CD4-positive, alpha-beta T cell (primary cell): Measurements from ENCODE around the gene MARCHF3. TPM values are rescaled to one million over a fixed set of nuclear protein-coding genes. Genes with fewer than 3 reads are reported as not detected.

ENCODE experiments used
- ATAC-seq: fragments of 200-7000 bp; cut with Tn5 transposase; one replicate; pipeline ENCODE4 v1.10.0; 2022; ENCODE audit warnings: mild to moderate bottlenecking; ENCODE audit not compliant: poor library complexity
- CTCF ChIA-PET: fragments of 350-600 bp; sonication (Branson Sonifier 250); formaldehyde crosslinking; loops from one replicate; lab custom pipeline; 2021; ENCODE audit warnings: antibody characterized with exemption, inconsistent platforms; lab: Charles Lee
- POLR2A ChIA-PET: fragments of 350-600 bp; sonication (Branson Sonifier 250); formaldehyde crosslinking; loops from one replicate; lab custom pipeline; 2021; ENCODE audit warnings: antibody characterized with exemption, inconsistent platforms; lab: Charles Lee
- DNase-seq, 14 experiments: peaks; one replicate each; pipeline ENCODE4 v3.0.0-alpha.2; 2013 to 2020; ENCODE audit warnings: mixed read lengths in 2 of 14
- H3K27ac ChIP-seq, 2 donors: one replicate each; pipeline versions ENCODE4 v1.5.1 to v1.7.0; 2013; ENCODE audit warnings: low read length in 2 of 2, low read depth in 1 of 2, mild to moderate bottlenecking in 1 of 2
- H3K27me3 ChIP-seq, 2 experiments: 1 replicate in 1 of 2; 2 replicates in 1 of 2; pipeline versions ENCODE4 v1.6.1 to v1.7.0; 2013; ENCODE audit warnings: low read length in 2 of 2, control low read depth in 1 of 2, mild to moderate bottlenecking in 1 of 2, moderate library complexity in 1 of 2; ENCODE audit not compliant: insufficient read depth in 2 of 2, control insufficient read depth in 1 of 2
- H3K36me3 ChIP-seq: one replicate; pipeline ENCODE4 v1.6.1; 2013; ENCODE audit warnings: low read length, control low read depth; ENCODE audit not compliant: insufficient read depth
- H3K4me1 ChIP-seq: one replicate; pipeline ENCODE4 v1.6.1; 2013; ENCODE audit warnings: low read length, control low read depth; ENCODE audit not compliant: insufficient read depth
- H3K4me3 ChIP-seq: one replicate; pipeline ENCODE4 v1.5.1; 2013; ENCODE audit warnings: mild to moderate bottlenecking, low read length, moderate library complexity
- H3K9me3 ChIP-seq, 2 experiments: 1 replicate in 1 of 2; 2 replicates in 1 of 2; pipeline versions ENCODE4 v1.6.1 to v1.7.0; 2013; ENCODE audit warnings: low read length in 2 of 2, mild to moderate bottlenecking in 2 of 2, control low read depth in 1 of 2, moderate library complexity in 1 of 2; ENCODE audit not compliant: control insufficient read depth in 1 of 2, insufficient read depth in 1 of 2
- H3K27ac Mint-ChIP-seq: one replicate; pipeline ENCODE4 v1.8.0; 2020; ENCODE audit warnings: mixed read lengths
- H3K27me3 Mint-ChIP-seq: one replicate; pipeline ENCODE4 v1.8.0; 2021; ENCODE audit warnings: mixed read lengths
- H3K36me3 Mint-ChIP-seq: one replicate; pipeline ENCODE4 v1.8.0; 2021; ENCODE audit warnings: low read depth, mixed read lengths
- H3K4me1 Mint-ChIP-seq: one replicate; pipeline ENCODE4 v1.8.0; 2021; ENCODE audit warnings: low read depth, mixed read lengths
- H3K4me3 Mint-ChIP-seq: one replicate; pipeline ENCODE4 v1.8.0; 2020; ENCODE audit warnings: mild to moderate bottlenecking, mixed read lengths
- H3K9me3 Mint-ChIP-seq: one replicate; pipeline ENCODE4 v1.8.0; 2020; ENCODE audit warnings: mixed read lengths
- intact Hi-C, 2 experiments: fragments of 100-400 bp; cut with DNase I in 1 of 2; cut with micrococcal nuclease in 1 of 2; formaldehyde crosslinking; loops; one replicate each; pipeline versions ENCODE4 v1.15.1 to v1.9.0; 2023 to 2025; cut with DNase I, micrococcal nuclease
- total RNA-seq, 174 experiments: library from RNA in 2 of 174; stranded (reverse) in 2 of 174; gene quantifications; one replicate each; pipeline ENCODE4 v1.2.3 and lab custom pipeline; 2021 to 2026
- TF ChIP-seq, protein P1 (sequence below): fragments of 200-600 bp; IDR thresholded peaks from one replicate; pipeline ENCODE4 v1.8.0; 2022; ENCODE audit warnings: antibody characterized with exemption, mild to moderate bottlenecking

Gene MARCHF3
- total RNA-seq, 2 experiments from 2014 or later = 5.2 to 6.2 TPM

DNA sequence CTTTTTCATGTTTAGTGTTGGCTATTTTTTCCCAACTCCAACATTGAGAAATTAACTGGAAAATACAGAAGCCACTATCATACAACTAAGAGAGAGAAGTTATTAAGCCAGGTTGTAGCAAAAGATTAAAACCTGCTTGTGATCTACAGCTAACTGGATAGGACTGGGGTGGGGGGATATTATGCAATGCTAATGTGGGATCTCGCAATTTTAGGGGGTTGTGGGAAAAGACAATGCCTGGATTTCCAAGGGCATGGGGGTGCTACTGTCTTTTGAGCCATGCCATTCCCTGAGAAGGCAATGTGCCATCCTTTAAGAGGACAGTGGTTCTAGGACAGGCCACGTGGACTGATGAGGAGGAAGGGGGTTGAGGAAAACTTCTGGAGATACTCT is 46.5 kb downstream of the MARCHF3 start:
- no peak overlapping the region for H3K27ac ChIP-seq
- H3K9me3 ChIP-seq = no peaks in the 10 kb centered on the region
- DNase-seq (no peak), ATAC-seq (no peak)
- H3K4me1 ChIP-seq = peaks cover 7% of the 10 kb centered on the region
- Mint-ChIP-seq H3K4me1 (peaks cover 30% of the 10 kb centered on the region), H3K27ac (no peak overlapping the region), H3K36me3 (no peaks in the 10 kb centered on the region), H3K4me3 (no peak overlapping the region), H3K27me3 (no peaks in the 10 kb centered on the region), H3K9me3 (no peaks in the 10 kb centered on the region)
- POLR2A ChIA-PET = no interaction called here
- TF ChIP-seq, protein P1, sequence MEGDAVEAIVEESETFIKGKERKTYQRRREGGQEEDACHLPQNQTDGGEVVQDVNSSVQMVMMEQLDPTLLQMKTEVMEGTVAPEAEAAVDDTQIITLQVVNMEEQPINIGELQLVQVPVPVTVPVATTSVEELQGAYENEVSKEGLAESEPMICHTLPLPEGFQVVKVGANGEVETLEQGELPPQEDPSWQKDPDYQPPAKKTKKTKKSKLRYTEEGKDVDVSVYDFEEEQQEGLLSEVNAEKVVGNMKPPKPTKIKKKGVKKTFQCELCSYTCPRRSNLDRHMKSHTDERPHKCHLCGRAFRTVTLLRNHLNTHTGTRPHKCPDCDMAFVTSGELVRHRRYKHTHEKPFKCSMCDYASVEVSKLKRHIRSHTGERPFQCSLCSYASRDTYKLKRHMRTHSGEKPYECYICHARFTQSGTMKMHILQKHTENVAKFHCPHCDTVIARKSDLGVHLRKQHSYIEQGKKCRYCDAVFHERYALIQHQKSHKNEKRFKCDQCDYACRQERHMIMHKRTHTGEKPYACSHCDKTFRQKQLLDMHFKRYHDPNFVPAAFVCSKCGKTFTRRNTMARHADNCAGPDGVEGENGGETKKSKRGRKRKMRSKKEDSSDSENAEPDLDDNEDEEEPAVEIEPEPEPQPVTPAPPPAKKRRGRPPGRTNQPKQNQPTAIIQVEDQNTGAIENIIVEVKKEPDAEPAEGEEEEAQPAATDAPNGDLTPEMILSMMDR = no peak
- H3K27me3 ChIP-seq = no peaks in the 10 kb centered on the region
- no peaks in the 10 kb centered on the region for H3K36me3 ChIP-seq
- CTCF ChIA-PET = no interaction called here
- H3K4me3 ChIP-seq = no peak overlapping the region
- intact Hi-C loops = loop anchor here in 1 of 2 experiments (5.0 kb wide), 1 partner anchor 117 kb away; no protein-coding TSS in a partner anchor

DNA sequence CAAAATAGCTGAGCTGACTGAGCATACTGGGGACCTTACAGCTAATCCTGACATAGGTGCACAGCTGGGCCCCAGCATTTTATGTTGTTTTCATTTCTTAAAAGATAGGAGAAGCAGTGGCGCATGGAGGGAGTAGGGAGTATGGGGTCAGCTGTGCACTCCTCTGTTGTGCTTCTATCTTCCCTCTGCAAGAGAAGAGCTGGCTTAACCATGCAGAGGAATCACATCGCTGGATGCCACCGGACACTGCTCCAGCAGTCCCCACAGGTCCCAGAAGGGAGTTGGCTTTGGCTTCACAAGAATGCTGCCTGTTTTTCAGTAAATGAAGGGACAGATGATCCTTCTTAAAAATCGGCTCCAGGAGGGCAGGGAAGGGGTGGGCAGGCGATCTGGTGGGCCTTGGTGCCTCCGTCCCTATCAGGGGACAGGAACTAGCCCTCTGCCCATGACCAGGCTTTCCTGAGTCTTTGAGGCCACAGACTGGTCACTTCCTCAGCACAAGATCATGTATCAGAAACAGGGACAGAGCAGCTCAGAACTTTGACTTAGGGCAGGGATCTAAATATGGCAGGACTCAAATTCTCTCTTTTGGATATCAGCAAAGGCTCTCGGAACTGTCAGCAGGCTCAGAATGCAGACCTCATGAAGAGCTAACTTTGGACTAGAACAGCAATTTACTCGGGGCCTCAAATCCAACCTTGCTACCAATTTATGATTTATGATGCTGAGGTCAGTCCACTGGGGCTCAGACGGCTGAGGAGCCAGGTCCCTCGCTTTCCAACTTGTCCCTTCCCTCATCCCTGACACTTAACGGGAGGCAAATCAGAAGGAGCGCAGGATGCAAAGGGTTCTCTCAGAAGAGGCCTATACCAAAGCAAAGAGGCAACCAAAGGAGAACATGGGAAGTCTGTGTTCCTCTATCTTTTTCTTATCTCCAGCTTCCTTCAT is 47.2 kb downstream of the MARCHF3 start:
- Mint-ChIP-seq H3K4me3 (no peak overlapping the region), H3K27me3 (no peaks in the 10 kb centered on the region), H3K36me3 (no peaks in the 10 kb centered on the region), H3K4me1 (peaks cover 24% of the 10 kb centered on the region), H3K27ac (peak overlapping the region; percentile 10), H3K9me3 (no peaks in the 10 kb centered on the region)
- ATAC-seq = no peak
- intact Hi-C loops = loop anchor here in 1 of 2 experiments (5.0 kb wide), 1 partner anchor 116 kb away; no protein-coding TSS in a partner anchor
- Histone ChIP-seq H3K9me3 (no peaks in the 10 kb centered on the region), H3K4me3 (no peak overlapping the region), H3K36me3 (no peaks in the 10 kb centered on the region), H3K27me3 (no peaks in the 10 kb centered on the region), H3K27ac (no peak overlapping the region), H3K4me1 (peaks cover 6% of the 10 kb centered on the region)
- ChIA-PET POLR2A (interaction anchor here (1.1 kb wide), 1 partner anchor 10 kb away, joined by 5 read pairs; no protein-coding TSS in a partner anchor), CTCF (no interaction called here)
- DNase-seq = no peak
- TF ChIP-seq, protein P1 = no peak

DNA sequence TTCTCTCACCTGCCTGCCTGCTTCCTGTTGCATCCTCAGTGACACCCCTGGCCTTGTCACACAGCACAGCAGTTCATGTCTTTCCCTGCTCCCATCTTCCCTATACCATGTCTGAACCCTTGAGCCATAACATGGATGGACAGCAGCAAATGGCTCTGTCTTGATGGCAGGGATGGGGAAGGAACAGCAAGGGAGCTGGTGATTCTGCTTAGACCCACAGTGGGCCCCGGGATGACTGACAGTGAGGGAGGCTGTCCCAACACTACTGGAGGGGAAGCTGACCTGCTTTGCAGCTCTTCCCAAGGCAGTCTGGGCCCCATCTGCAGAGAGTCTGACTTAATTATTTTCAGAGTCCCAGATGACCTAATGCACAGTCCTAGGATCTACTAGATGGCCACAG is 48.2 kb downstream of the MARCHF3 start:
- DNase-seq (no peak), ATAC-seq (no peak)
- no peak overlapping the region for H3K4me3 ChIP-seq
- Mint-ChIP-seq H3K9me3 (no peaks in the 10 kb centered on the region), H3K27ac (no peak overlapping the region), H3K27me3 (no peaks in the 10 kb centered on the region), H3K4me1 (peaks cover 14% of the 10 kb centered on the region), H3K4me3 (no peak overlapping the region), H3K36me3 (no peaks in the 10 kb centered on the region)
- H3K36me3 ChIP-seq = no peaks in the 10 kb centered on the region
- H3K4me1 ChIP-seq = no peaks in the 10 kb centered on the region
- TF ChIP-seq, protein P1 = no peak
- ChIA-PET POLR2A (interaction anchor here (1.1 kb wide), 1 partner anchor 9 kb away, joined by 5 read pairs; no protein-coding TSS in a partner anchor), CTCF (no interaction called here)
- no peaks in the 10 kb centered on the region for H3K9me3 ChIP-seq
- H3K27me3 ChIP-seq = no peaks in the 10 kb centered on the region
- H3K27ac ChIP-seq = no peak overlapping the region
- intact Hi-C loops = loop anchor here in 1 of 2 experiments (5.0 kb wide), 1 partner anchor 115 kb away; no protein-coding TSS in a partner anchor
